Epidermal melanocyte (primary cell): ENCODE data around the gene NECAB2.

Source experiments
- DNase-seq: peaks from one replicate; pipeline ENCODE4 v3.0.0; 2011; ENCODE audit warnings: low spot score; ENCODE audit not compliant: insufficient read length

Gene NECAB2

GRCh38 chr16:84044118-84044488 is 76.1 kb downstream of the NECAB2 start:
- no peak for DNase-seq

- no peak for DNase-seq
Observed at GRCh38 chr16:84045001-84045817, 77.2 kb downstream of the NECAB2 start.

DNA sequence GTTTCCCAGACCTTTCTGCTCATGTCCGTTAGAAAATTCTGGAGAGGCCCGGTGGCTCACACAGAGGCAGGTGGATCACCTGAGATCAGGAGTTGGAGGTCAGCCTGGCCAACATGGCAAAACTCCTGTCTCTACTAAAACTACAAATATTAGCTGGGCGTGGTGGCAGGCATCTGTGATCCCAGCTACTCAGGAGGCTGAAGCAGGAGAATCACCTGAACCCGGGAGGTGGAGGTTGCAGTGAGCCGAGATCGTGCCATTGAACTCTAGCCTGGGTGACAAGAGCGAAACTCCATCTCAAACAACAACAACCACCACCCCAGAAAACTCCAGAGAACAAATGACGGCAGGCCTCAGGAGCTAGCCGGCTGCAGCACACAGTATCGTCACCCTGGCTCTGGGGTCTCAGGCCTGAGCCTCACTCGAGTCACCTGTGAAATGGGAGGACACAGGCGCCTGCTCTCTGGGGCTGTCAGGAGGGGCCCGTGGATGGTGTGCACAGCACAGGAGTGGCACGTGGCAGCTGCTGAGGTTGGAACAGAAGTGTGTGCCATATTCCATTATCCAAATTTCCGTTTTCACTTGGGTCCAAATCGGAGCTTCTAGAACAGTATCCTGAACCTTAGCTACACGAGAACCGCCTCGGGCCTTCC is 77.9 kb downstream of the NECAB2 start:
- no peak for DNase-seq

GRCh38 chr16:84047206-84047605 is 79.2 kb downstream of the NECAB2 start:
- DNase-seq = no peak

GRCh38 chr16:84047626-84048025 is 79.6 kb downstream of the NECAB2 start:
- no peak for DNase-seq

GRCh38 chr16:84048270-84048669 is 80.2 kb downstream of the NECAB2 start:
- DNase-seq = no peak

- DNase-seq = no peak
Observed at GRCh38 chr16:84048871-84049270, 80.8 kb downstream of the NECAB2 start.

DNA sequence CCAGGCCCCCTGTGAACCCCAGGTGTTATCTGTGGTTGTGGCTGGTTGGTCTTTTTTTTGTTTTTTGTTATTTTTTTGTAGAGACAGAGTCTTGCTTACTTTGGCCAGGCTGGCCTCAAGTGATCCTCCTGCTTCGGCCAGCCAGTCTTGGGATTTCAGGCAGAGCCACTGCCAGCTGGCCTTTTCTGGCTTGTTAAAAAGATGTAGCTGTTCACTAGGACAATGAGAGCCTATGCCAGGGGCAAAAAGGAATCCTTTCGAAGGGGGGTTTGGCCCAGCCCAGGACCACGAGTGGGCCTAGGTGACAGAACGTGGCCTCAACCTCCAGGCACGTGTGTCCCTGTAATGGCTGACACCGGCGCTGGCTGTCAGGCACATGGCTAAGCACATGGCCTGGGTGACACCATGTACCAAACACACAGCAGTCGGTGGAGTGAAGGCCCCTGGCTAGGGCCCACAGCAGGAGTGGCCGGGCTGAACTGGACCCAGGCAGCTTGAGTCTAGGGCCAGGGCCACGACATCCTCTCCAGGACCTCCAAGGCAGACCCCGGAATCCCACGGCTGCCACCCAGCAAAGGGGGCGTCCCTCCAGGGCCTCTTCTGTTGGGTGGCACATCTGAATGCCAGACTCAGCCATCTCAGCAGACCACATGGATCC is 81.5 kb downstream of the NECAB2 start:
- DNase-seq = no peak

DNA sequence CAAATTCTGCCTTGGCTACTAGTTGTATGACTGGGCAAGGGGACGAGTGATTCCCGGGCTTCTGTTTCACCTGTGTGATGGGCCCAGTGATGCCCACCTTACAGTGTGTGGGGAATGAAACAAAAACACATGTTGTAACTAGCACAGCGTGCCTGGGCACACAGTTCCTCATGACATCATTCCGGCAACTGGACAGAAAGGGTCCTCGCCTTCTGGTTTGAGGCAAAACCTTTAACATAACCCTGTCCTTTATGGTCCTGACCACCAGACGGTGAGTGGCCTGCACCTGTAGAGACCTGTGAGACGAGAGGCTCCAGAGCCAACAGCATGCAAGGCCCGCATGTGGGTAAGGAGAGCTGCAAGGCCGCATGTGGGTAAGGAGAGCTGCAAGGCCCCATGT is 82.3 kb downstream of the NECAB2 start:
- no peak for DNase-seq

- no peak for DNase-seq
Observed at GRCh38 chr16:84052071-84052622, 84.1 kb downstream of the NECAB2 start.
